ENCODE data around the gene AFF4.

- TF ChIP-seq CTCF (IDR thresholded peaks at IDR 0.05; ENCODE audit: poor library complexity) (no peak), EZH2 (IDR thresholded peaks at IDR 0.05; ENCODE audit: borderline replicate concordance) (no peak), EZH2phosphoT487 (IDR thresholded peaks at IDR 0.05; ENCODE audit: low read depth, severe bottlenecking, unreplicated experiment) (no peak)
Observed at GRCh38 chr5:132981288-132981687, 17.9 kb upstream of the AFF4 start.
